Lower lobe of right lung (tissue), 2 donors: ENCODE results near the gene ALDOB. TPM values are rescaled to one million over a fixed set of nuclear protein-coding genes. Genes with fewer than 3 reads are reported as not detected.

Experiments used
- ATAC-seq, 2 donors: fragments of 200-7000 bp; cut with Tn5 transposase; one replicate each; pipeline ENCODE4 v1.9.1; 2020 to 2022; ENCODE audit warnings: mild to moderate bottlenecking in 2 of 2, moderate library complexity in 2 of 2
- DNase-seq: peaks from one replicate; pipeline ENCODE4 v3.0.0-alpha.2; 2020
- H3K27ac ChIP-seq: fragments of 200-600 bp; one replicate; pipeline ENCODE4 v1.8.0; 2022
- H3K27me3 ChIP-seq: fragments of 200-600 bp; one replicate; pipeline ENCODE4 v1.8.0; 2022; ENCODE audit warnings: low read depth
- H3K36me3 ChIP-seq: fragments of 200-600 bp; one replicate; pipeline ENCODE4 v1.8.0; 2022; ENCODE audit warnings: mild to moderate bottlenecking
- H3K4me1 ChIP-seq: fragments of 200-600 bp; one replicate; pipeline ENCODE4 v1.8.0; 2022
- H3K4me3 ChIP-seq: fragments of 200-600 bp; one replicate; pipeline ENCODE4 v1.8.0; 2022; ENCODE audit warnings: mild to moderate bottlenecking
- H3K9me3 ChIP-seq: fragments of 200-600 bp; one replicate; pipeline ENCODE4 v1.8.0; 2022
- intact Hi-C: fragments of 100-400 bp; cut with DNase I; formaldehyde crosslinking; loops from one replicate; pipeline ENCODE4 v1.11.0; 2022
- total RNA-seq: library from RNA; stranded (reverse); fragmentation: NEBNext Ultra II Directional; extraction: Animal tissue kit (Norgen Biotek cat#: 25700); gene quantifications from one replicate; pipeline ENCODE4 v1.2.1, GENCODE V29; 2021
- TF ChIP-seq, protein P1 (sequence below): fragments of 200-600 bp; IDR thresholded peaks from one replicate; pipeline ENCODE4 v1.8.0; 2022; ENCODE audit warnings: antibody characterized with exemption, mild to moderate bottlenecking
- donor health status: DM: no; HTN: yes; CAD: no; lungs with severe emphysema.

ALDOB gene
- total RNA-seq, 1 donor from 2014 or later, result 0.38 TPM

GRCh38 chr9:101398068-101398929 lies 37.3 kb downstream of the ALDOB start, which contains the start of the genes MRPL50 and ZNF189:
MRPL50 (minus strand) TSS chr9:101398618; CDS start chr9:101398592, 26 bp downstream.
ZNF189 (plus strand) TSS chr9:101398851; CDS start chr9:101399157, 306 bp downstream.
- TF ChIP-seq, protein P1, sequence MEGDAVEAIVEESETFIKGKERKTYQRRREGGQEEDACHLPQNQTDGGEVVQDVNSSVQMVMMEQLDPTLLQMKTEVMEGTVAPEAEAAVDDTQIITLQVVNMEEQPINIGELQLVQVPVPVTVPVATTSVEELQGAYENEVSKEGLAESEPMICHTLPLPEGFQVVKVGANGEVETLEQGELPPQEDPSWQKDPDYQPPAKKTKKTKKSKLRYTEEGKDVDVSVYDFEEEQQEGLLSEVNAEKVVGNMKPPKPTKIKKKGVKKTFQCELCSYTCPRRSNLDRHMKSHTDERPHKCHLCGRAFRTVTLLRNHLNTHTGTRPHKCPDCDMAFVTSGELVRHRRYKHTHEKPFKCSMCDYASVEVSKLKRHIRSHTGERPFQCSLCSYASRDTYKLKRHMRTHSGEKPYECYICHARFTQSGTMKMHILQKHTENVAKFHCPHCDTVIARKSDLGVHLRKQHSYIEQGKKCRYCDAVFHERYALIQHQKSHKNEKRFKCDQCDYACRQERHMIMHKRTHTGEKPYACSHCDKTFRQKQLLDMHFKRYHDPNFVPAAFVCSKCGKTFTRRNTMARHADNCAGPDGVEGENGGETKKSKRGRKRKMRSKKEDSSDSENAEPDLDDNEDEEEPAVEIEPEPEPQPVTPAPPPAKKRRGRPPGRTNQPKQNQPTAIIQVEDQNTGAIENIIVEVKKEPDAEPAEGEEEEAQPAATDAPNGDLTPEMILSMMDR, result no peak
- H3K9me3 ChIP-seq, result peaks cover 11% of the 10 kb centered on the region
- intact Hi-C loops, result no loop called here
- H3K36me3 ChIP-seq, result peaks cover 29% of the 10 kb centered on the region
- H3K4me1 ChIP-seq, result peaks cover 44% of the 10 kb centered on the region
- no peaks in the 10 kb centered on the region for H3K27me3 ChIP-seq
- DNase-seq (peak; percentile 99), ATAC-seq (peak; percentile 98 to 99)
- H3K4me3 ChIP-seq, result peak within 1 kb of the TSS; percentile 78
- peak within 1 kb of the TSS; percentile 91 for H3K27ac ChIP-seq

GRCh38 chr9:101397746-101398067 lies 37.9 kb downstream of the ALDOB start:
- Histone ChIP-seq H3K9me3 (peaks cover 12% of the 10 kb centered on the region), H3K4me3 (peak overlapping the region; percentile 78), H3K36me3 (peaks cover 23% of the 10 kb centered on the region), H3K4me1 (peaks cover 44% of the 10 kb centered on the region), H3K27ac (peak overlapping the region; percentile 91), H3K27me3 (no peaks in the 10 kb centered on the region)
- no peak for DNase-seq
- TF ChIP-seq, protein P1, result no peak
- ATAC-seq, result peak in 1 of 2 donors; percentile 2
- intact Hi-C loops, result no loop called here

- Histone ChIP-seq H3K4me3 (no peak overlapping the region), H3K9me3 (peaks cover 13% of the 10 kb centered on the region), H3K27ac (no peak overlapping the region), H3K4me1 (peaks cover 24% of the 10 kb centered on the region), H3K27me3 (no peaks in the 10 kb centered on the region), H3K36me3 (peaks cover 13% of the 10 kb centered on the region)
- TF ChIP-seq, protein P1, result no peak
- intact Hi-C loops, result no loop called here
- ATAC-seq, result no peak
- DNase-seq, result no peak
Measured at GRCh38 chr9:101394687-101395086, 40.9 kb downstream of the ALDOB start.

DNA sequence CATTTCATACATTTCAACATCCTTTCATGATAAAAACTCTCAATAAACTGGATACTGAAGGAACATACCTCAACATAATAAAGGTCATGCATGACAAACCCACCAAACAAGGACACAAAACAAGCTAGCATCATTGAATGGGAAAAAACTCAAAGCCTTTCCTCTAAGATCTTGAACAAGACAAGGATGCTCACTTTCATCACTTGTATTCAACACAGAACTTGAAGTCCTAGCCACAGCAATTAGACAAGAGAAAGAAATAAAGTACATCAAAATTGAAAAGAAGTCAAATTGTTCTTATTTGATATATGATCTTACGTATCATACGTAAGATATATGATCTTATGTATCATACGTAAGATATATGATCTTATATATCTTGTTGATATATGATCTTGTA lies 42.4 kb downstream of the ALDOB start:
- intact Hi-C loops, result no loop called here
- DNase-seq (no peak), ATAC-seq (no peak)
- no peaks in the 10 kb centered on the region for H3K27me3 ChIP-seq
- H3K4me1 ChIP-seq, result peaks cover 20% of the 10 kb centered on the region
- TF ChIP-seq, protein P1, result no peak
- peaks cover 28% of the 10 kb centered on the region for H3K36me3 ChIP-seq
- no peak overlapping the region for H3K4me3 ChIP-seq
- H3K27ac ChIP-seq, result no peak overlapping the region
- peaks cover 13% of the 10 kb centered on the region for H3K9me3 ChIP-seq

- H3K27me3 ChIP-seq, result no peaks in the 10 kb centered on the region
- peaks cover 18% of the 10 kb centered on the region for H3K9me3 ChIP-seq
- ATAC-seq, result peak in 1 of 2 donors; percentile 60
- TF ChIP-seq, protein P1, result no peak
- H3K4me1 ChIP-seq, result no peaks in the 10 kb centered on the region
- H3K36me3 ChIP-seq, result peaks cover 31% of the 10 kb centered on the region
- H3K4me3 ChIP-seq, result no peak overlapping the region
- no peak for DNase-seq
- H3K27ac ChIP-seq, result no peak overlapping the region
- intact Hi-C loops, result no loop called here
Measured at GRCh38 chr9:101388507-101388993, 47.0 kb downstream of the ALDOB start.
